ENCODE data around the gene QARS1. TPM values are rescaled to one million over a fixed set of nuclear protein-coding genes. Genes with fewer than 3 reads are reported as not detected.

The QARS1 gene
- total and polyA plus RNA-seq, 2 donors (not counting 1 experiment from before 2014, with no cell fraction given) = 282 to 426 TPM

DNA sequence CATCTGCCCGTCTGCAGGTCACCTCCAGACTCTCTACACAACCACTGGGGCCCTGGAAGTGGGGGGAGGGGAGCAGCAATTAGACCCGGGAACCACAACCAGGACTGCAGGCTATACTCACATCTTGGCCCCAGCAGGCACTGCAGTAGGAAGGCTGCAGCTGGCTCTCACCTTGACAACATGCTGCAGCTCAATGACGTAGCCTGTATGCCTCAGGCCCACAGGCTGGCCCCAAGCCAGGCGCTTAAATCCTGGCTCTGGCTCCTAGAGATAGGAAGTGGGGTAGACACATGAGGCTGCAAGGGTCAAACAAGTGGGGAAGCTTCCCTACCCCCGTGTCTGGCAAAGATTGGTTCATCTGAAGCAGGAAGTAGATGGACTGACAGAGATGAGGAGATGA is 6.1 kb downstream of the QARS1 start:
- no peak overlapping the region for H3K4me3 ChIP-seq (ENCODE audit: control extremely low read depth in 1 of 5, extremely low read depth in 1 of 5, insufficient read depth in 1 of 5, low read depth in 2 of 5, low read length in 4 of 5)
- H3K4me1 Mint-ChIP-seq = peaks cover 13% of the 10 kb centered on the region

More for the DNA sequence above, 6.1 kb downstream of the QARS1 start:
- no peaks in the 10 kb centered on the region for H3K27me3 Mint-ChIP-seq
- no peak overlapping the region for H2AFZ ChIP-seq (ENCODE audit: insufficient read depth, low read depth, low read length, poor library complexity, severe bottlenecking)
- H3K27ac ChIP-seq (ENCODE audit: low read length in 2 of 2) = no peak overlapping the region
- TF ChIP-seq CTCF (IDR thresholded peaks at IDR 0.05) (no peak), EZH2 (IDR thresholded peaks at IDR 0.05; ENCODE audit: borderline replicate concordance, insufficient read depth, low read depth, low read length, poor library complexity, severe bottlenecking) (no peak)
- no peak for ATAC-seq (ENCODE audit: low read depth)
- intact Hi-C loops (cut with micrococcal nuclease) = no loop called here
- ChIA-PET CTCF (interaction anchor here (0.9 kb wide), 1 partner anchor 89 kb away, joined by 3 read pairs; no protein-coding TSS in a partner anchor), POLR2A (no interaction called here)
- H3K4me1 ChIP-seq (ENCODE audit: control insufficient read depth in 2 of 2, insufficient read depth in 2 of 2, low read length in 2 of 2) = peaks cover 6 to 15% of the 10 kb centered on the region in 2 donors
- H3K79me2 ChIP-seq (ENCODE audit: control insufficient read depth, insufficient read depth, low read length) = peaks cover 7% of the 10 kb centered on the region
- H3K9me3 ChIP-seq (ENCODE audit: control extremely low read depth in 1 of 3, control insufficient read depth in 2 of 3, insufficient read depth in 1 of 3, low read length in 2 of 3) = peaks cover 0 to 2% (median 0%) of the 10 kb centered on the region in 3 donors
- no peaks in the 10 kb centered on the region for H3K9me3 Mint-ChIP-seq (ENCODE audit: insufficient read depth)
- no peak for DNase-seq
- H3K4me3 Mint-ChIP-seq = no peak overlapping the region
- 92% methylated on average over 3 of the region's 5 CpGs for WGBS (ENCODE audit: insufficient coverage)
- no peaks in the 10 kb centered on the region for H4K20me1 ChIP-seq (ENCODE audit: control insufficient read depth, insufficient read depth, low read length, poor library complexity, severe bottlenecking)
- peaks cover 4 to 50% of the 10 kb centered on the region in 2 experiments for H3K36me3 ChIP-seq (replicated peaks in 1 of 2; ENCODE audit: control extremely low read depth in 1 of 2, control insufficient read depth in 1 of 2, extremely low read depth in 1 of 2, insufficient read depth in 2 of 2, low read length in 1 of 2)
- no peak overlapping the region for H3K4me2 ChIP-seq (replicated peaks; ENCODE audit: low read depth, low read length, poor library complexity, severe bottlenecking)
- no peak overlapping the region for H3K27ac Mint-ChIP-seq
- no peak overlapping the region for H3K9ac ChIP-seq (ENCODE audit: low read length)
- H3K27me3 ChIP-seq (replicated peaks in 1 of 4; ENCODE audit: control extremely low read depth in 1 of 4, control insufficient read depth in 3 of 4, insufficient read depth in 4 of 4, low read length in 3 of 4) = no peaks in the 10 kb centered on the region

Data from B cell (primary cell).